OCI-LY7 (cell line): Measurements from ENCODE around the gene MBNL3. TPM values are rescaled to one million over a fixed set of nuclear protein-coding genes. Genes with fewer than 3 reads are reported as not detected.

Source experiments
- BruUV-seq: library from RNA; stranded (reverse); fragments of 400-500 nt; replicated peaks from 2 replicates; lab custom pipeline; 2021; lab: Mats Ljungman, UMichigan
- CTCF ChIA-PET: fragments of 300-600 bp; sonication (Branson Sonifier 250); formaldehyde crosslinking; loops from one replicate; lab custom pipeline; 2022; ENCODE audit warnings: antibody characterized with exemption; ENCODE audit not compliant: unreplicated experiment; lab: Charles Lee
- POLR2A ChIA-PET: fragments of 300-600 bp; sonication (Branson Sonifier 250); formaldehyde crosslinking; loops from one replicate; lab custom pipeline; 2022; ENCODE audit warnings: antibody characterized with exemption; lab: Charles Lee
- DNase-seq: peaks from one replicate; pipeline ENCODE4 v3.0.0-alpha.2; 2015; ENCODE audit warnings: low spot score
- H2AFZ ChIP-seq: fragments of 200-600 bp; sonication (generic), shearing (Covaris generic); 2 replicates; pipeline ENCODE4 v1.6.1; 2014; ENCODE audit warnings: mild to moderate bottlenecking, antibody characterized with exemption, low read length, moderate library complexity
- H3K27ac ChIP-seq: fragments of 200-600 bp; sonication (generic); 2 replicates; pipeline ENCODE4 v1.5.1; 2014; ENCODE audit warnings: mixed run types, low read depth, mild to moderate bottlenecking, moderate library complexity, low read length, inconsistent platforms; ENCODE audit not compliant: poor library complexity, severe bottlenecking
- H3K36me3 ChIP-seq: fragments of 200-600 bp; sonication (generic); 2 replicates; pipeline ENCODE4 v1.6.1; 2014; ENCODE audit warnings: mild to moderate bottlenecking, antibody characterized with exemption, low read length, moderate library complexity, mixed read lengths; ENCODE audit not compliant: insufficient read depth
- H3K4me1 ChIP-seq: fragments of 200-600 bp; sonication (generic); 2 replicates; pipeline ENCODE4 v1.5.1; 2014; ENCODE audit warnings: mild to moderate bottlenecking, low read length; ENCODE audit not compliant: insufficient read depth, poor library complexity, severe bottlenecking
- H3K4me2 ChIP-seq: fragments of 200-600 bp; sonication (generic); 2 replicates; pipeline ENCODE4 v1.6.1; 2014; ENCODE audit warnings: mild to moderate bottlenecking, low read length
- H3K4me3 ChIP-seq: fragments of 200-600 bp; sonication (generic); 2 replicates; pipeline ENCODE4 v1.5.1; 2014; ENCODE audit warnings: mild to moderate bottlenecking, low read depth, low read length; ENCODE audit not compliant: poor library complexity, severe bottlenecking
- H3K79me2 ChIP-seq: fragments of 200-600 bp; sonication (generic); 2 replicates; pipeline ENCODE4 v1.6.1; 2016; ENCODE audit warnings: low read depth, mild to moderate bottlenecking, low read length, moderate library complexity, mixed read lengths; ENCODE audit not compliant: insufficient read depth
- H3K9me2 ChIP-seq: fragments of 200-600 bp; sonication (generic); 2 replicates; pipeline ENCODE4 v1.6.1; 2016; ENCODE audit warnings: mild to moderate bottlenecking, low read length, mixed read lengths; ENCODE audit not compliant: insufficient read depth
- H3K9me3 ChIP-seq: fragments of 200-600 bp; sonication (generic); 2 replicates; pipeline ENCODE4 v1.6.1; 2014; ENCODE audit warnings: mild to moderate bottlenecking, mixed run types, low read length, mixed read lengths
- H4K20me1 ChIP-seq: fragments of 200-600 bp; sonication (generic); 2 replicates; pipeline ENCODE4 v1.6.1; 2014; ENCODE audit warnings: mild to moderate bottlenecking, antibody characterized with exemption, low read length, moderate library complexity, mixed read lengths; ENCODE audit not compliant: insufficient read depth
- EZH2phosphoT487 ChIP-seq: fragments of 200-600 bp; sonication (generic); IDR thresholded peaks from 2 replicates; pipeline ENCODE4 v1.6.1; 2018; ENCODE audit warnings: low read depth, borderline replicate concordance, mild to moderate bottlenecking, mixed run types, antibody characterized with exemption, low read length, moderate library complexity, mixed read lengths
- intact Hi-C: fragments of 100-400 bp; cut with micrococcal nuclease; formaldehyde crosslinking; loops from one replicate; pipeline ENCODE4 v1.10.0; 2022; ENCODE audit not compliant: unreplicated experiment
- total RNA-seq, 2 experiments: library from RNA; depleted of rRNA in 1 of 2; stranded (reverse); fragments of >200 nt in 1 of 2; shearing (Covaris generic) in 1 of 2; gene quantifications; 2 replicates each; pipeline ENCODE4 v1.2.3, GENCODE V29; 2014 to 2022
- TF ChIP-seq, protein P1 (sequence below): fragments of 200-600 bp; sonication (generic); conservative IDR thresholded peaks from 2 replicates; pipeline ENCODE4 v1.5.1; 2014; ENCODE audit warnings: mild to moderate bottlenecking, antibody characterized with exemption, low read length, moderate library complexity, mixed read lengths

The MBNL3 gene
- total RNA-seq, 2 experiments from 2014 or later, result 39.4 to 73.9 TPM

- H3K4me1 ChIP-seq, result no peaks in the 10 kb centered on the region
- no peaks in the 10 kb centered on the region for H3K9me2 ChIP-seq
- BruUV-seq, result no TSS peak
- H4K20me1 ChIP-seq, result no peaks in the 10 kb centered on the region
- no peak overlapping the region for H3K4me3 ChIP-seq
- no peak overlapping the region for H2AFZ ChIP-seq
- DNase-seq, result no peak
- POLR2A ChIA-PET, result no interaction called here
- intact Hi-C loops, result no loop called here
- H3K4me2 ChIP-seq, result no peak overlapping the region
- no peaks in the 10 kb centered on the region for H3K9me3 ChIP-seq
- CTCF ChIA-PET, result no interaction called here
- no peak overlapping the region for H3K27ac ChIP-seq
- H3K36me3 ChIP-seq, result no peaks in the 10 kb centered on the region
- no peaks in the 10 kb centered on the region for H3K79me2 ChIP-seq
- TF ChIP-seq, protein P1, sequence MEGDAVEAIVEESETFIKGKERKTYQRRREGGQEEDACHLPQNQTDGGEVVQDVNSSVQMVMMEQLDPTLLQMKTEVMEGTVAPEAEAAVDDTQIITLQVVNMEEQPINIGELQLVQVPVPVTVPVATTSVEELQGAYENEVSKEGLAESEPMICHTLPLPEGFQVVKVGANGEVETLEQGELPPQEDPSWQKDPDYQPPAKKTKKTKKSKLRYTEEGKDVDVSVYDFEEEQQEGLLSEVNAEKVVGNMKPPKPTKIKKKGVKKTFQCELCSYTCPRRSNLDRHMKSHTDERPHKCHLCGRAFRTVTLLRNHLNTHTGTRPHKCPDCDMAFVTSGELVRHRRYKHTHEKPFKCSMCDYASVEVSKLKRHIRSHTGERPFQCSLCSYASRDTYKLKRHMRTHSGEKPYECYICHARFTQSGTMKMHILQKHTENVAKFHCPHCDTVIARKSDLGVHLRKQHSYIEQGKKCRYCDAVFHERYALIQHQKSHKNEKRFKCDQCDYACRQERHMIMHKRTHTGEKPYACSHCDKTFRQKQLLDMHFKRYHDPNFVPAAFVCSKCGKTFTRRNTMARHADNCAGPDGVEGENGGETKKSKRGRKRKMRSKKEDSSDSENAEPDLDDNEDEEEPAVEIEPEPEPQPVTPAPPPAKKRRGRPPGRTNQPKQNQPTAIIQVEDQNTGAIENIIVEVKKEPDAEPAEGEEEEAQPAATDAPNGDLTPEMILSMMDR, result no peak
- no peak for TF ChIP-seq EZH2phosphoT487
Measured at GRCh38 chrX:132367314-132367713, 121.5 kb downstream of the MBNL3 start.

DNA sequence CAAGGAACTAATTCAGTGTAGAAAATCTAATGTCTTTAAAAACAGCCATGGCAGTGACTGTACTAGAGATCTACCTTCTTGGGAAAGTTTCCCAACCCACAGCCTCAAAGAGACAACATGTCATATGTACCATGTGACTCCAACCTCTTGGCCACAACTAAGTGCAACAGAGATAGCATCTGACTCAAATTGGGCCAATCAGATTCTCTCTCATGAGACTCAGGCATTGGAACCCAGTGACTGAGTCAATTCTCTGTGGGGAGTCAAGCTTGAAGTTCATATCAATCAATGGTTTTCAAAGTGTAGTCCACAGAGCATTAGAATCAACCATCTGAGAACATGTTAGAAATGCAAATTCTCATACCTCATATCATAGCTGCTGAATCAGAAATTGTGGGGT lies 123.3 kb downstream of the MBNL3 start:
- no peak for DNase-seq
- Histone ChIP-seq H3K79me2 (no peaks in the 10 kb centered on the region), H3K9me3 (no peaks in the 10 kb centered on the region), H3K36me3 (no peaks in the 10 kb centered on the region), H4K20me1 (no peaks in the 10 kb centered on the region), H3K4me2 (no peak overlapping the region), H3K4me3 (no peak overlapping the region), H2AFZ (no peak overlapping the region), H3K9me2 (no peaks in the 10 kb centered on the region), H3K27ac (no peak overlapping the region), H3K4me1 (no peaks in the 10 kb centered on the region)
- no TSS peak for BruUV-seq
- POLR2A ChIA-PET, result no interaction called here
- intact Hi-C loops, result no loop called here
- TF ChIP-seq, protein P1, result no peak
- no peak for TF ChIP-seq EZH2phosphoT487
- CTCF ChIA-PET, result no interaction called here

DNA sequence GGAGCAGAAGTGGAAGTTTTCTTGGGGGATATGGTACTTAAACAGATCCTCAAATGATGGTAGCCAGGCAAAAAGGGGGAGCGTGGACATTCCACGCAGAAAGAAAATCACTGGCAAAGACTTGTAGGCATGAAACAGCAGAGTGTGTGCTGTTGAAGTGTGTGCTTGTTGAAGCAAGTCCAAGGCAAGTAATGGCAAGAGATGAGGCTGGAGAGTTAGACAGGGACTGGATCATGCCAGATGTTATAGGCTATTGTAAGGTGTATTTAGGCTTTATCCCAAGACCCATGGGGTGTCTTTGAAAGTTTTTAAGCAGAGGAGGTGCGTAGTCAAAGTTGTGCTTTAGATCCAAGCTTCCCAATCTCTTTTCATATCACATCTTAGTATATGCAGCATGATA lies 124.5 kb downstream of the MBNL3 start:
- H3K27ac ChIP-seq, result no peak overlapping the region
- ChIA-PET POLR2A (interaction anchor here (0.8 kb wide), 1 partner anchor 1031 kb away, joined by 3 read pairs; no protein-coding TSS in a partner anchor), CTCF (no interaction called here)
- intact Hi-C loops, result no loop called here
- no peak for DNase-seq
- no peaks in the 10 kb centered on the region for H3K9me3 ChIP-seq
- H3K36me3 ChIP-seq, result no peaks in the 10 kb centered on the region
- H2AFZ ChIP-seq, result no peak overlapping the region
- H4K20me1 ChIP-seq, result no peaks in the 10 kb centered on the region
- no peak overlapping the region for H3K4me3 ChIP-seq
- no peaks in the 10 kb centered on the region for H3K9me2 ChIP-seq
- H3K79me2 ChIP-seq, result no peaks in the 10 kb centered on the region
- H3K4me1 ChIP-seq, result no peaks in the 10 kb centered on the region
- no TSS peak for BruUV-seq
- H3K4me2 ChIP-seq, result no peak overlapping the region
- TF ChIP-seq EZH2phosphoT487, result no peak
- TF ChIP-seq, protein P1, result no peak
